ENCODE results near the gene FAM149A. TPM values are rescaled to one million over a fixed set of nuclear protein-coding genes. Genes with fewer than 3 reads are reported as not detected.
A peak's percentile ranks its signal among the peaks of the same experiment; 100 is the strongest.

FAM149A gene
- total and polyA plus RNA-seq, 2 experiments from 2014 or later = 6.9 to 7.0 TPM

DNA sequence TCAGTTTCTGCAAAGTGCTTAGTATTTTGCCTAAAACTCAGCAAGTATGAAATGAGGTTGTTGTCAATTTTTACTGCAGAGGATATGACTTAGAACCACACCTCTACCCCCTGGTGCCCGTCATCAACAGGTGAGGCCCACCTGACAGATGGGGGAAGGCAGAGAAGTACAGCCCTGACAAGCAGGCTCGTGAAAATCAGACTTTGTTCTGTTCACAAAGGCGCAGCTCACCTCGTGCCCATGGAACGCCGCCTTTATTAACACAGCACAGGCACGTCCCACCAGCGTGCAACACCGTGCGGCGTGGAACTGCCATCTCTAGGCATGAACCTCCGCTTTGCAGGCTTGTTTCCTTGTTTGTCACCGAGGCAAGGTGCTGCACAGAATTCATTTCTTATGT, 100.2 kb downstream of the FAM149A start:
- H3K9me3 ChIP-seq (ENCODE audit: low read depth) = no peaks in the 10 kb centered on the region
- H3K4me2 ChIP-seq = no peak overlapping the region
- no peaks in the 10 kb centered on the region for H3K4me1 ChIP-seq (ENCODE audit: insufficient read depth)
- H3K27me3 ChIP-seq = no peaks in the 10 kb centered on the region
- H3K4me3 ChIP-seq = no peak overlapping the region
- WGBS (ENCODE audit: low lambda C conversion rate, missing lambda C conversion rate) = 86% methylated on average over 13 of the region's 13 CpGs
- H3K9me2 ChIP-seq (replicated peaks; ENCODE audit: insufficient read depth) = no peaks in the 10 kb centered on the region
- H3K36me3 ChIP-seq (replicated peaks; ENCODE audit: insufficient read depth, low read depth) = no peaks in the 10 kb centered on the region
- H4K20me1 ChIP-seq (ENCODE audit: insufficient read depth, poor library complexity, severe bottlenecking) = no peaks in the 10 kb centered on the region
- no peak for TF ChIP-seq EZH2 (IDR thresholded peaks at IDR 0.05; ENCODE audit: borderline replicate concordance)
- no peak for TF ChIP-seq EZH2phosphoT487 (IDR thresholded peaks at IDR 0.05; ENCODE audit: low read depth, severe bottlenecking, unreplicated experiment)
- TF ChIP-seq, protein P1, sequence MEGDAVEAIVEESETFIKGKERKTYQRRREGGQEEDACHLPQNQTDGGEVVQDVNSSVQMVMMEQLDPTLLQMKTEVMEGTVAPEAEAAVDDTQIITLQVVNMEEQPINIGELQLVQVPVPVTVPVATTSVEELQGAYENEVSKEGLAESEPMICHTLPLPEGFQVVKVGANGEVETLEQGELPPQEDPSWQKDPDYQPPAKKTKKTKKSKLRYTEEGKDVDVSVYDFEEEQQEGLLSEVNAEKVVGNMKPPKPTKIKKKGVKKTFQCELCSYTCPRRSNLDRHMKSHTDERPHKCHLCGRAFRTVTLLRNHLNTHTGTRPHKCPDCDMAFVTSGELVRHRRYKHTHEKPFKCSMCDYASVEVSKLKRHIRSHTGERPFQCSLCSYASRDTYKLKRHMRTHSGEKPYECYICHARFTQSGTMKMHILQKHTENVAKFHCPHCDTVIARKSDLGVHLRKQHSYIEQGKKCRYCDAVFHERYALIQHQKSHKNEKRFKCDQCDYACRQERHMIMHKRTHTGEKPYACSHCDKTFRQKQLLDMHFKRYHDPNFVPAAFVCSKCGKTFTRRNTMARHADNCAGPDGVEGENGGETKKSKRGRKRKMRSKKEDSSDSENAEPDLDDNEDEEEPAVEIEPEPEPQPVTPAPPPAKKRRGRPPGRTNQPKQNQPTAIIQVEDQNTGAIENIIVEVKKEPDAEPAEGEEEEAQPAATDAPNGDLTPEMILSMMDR (IDR thresholded peaks at IDR 0.05; ENCODE audit: poor library complexity) = no peak
- H3K79me2 ChIP-seq = no peaks in the 10 kb centered on the region
- H3K27ac ChIP-seq = no peak overlapping the region
- peak; percentile 44 for DNase-seq (ENCODE audit: low spot score)
- H2AFZ ChIP-seq = no peak overlapping the region

DNA sequence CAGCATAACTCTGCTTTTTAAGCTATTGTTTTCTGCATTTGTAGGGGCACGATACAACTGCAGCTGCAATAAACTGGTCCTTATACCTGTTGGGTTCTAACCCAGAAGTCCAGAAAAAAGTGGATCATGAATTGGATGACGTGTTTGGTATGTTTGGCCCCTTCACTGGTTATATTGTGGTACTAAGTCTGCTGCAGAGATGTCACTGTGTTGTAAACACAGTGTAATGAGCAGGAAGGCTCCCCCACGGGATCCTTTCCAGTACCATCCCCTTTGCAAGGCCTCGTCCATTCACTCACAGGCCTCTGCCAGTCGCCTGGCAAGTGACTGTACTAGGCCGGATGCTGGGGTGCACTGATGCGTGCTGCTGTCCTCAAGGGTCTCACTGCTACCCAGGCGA, 100.7 kb downstream of the FAM149A start:
- H3K4me3 ChIP-seq = no peak overlapping the region
- H3K4me1 ChIP-seq (ENCODE audit: insufficient read depth) = no peaks in the 10 kb centered on the region
- no peaks in the 10 kb centered on the region for H3K9me3 ChIP-seq (ENCODE audit: low read depth)
- peak overlapping the region; percentile 55 for H3K27ac ChIP-seq
- H3K36me3 ChIP-seq (replicated peaks; ENCODE audit: insufficient read depth, low read depth) = no peaks in the 10 kb centered on the region
- H4K20me1 ChIP-seq (ENCODE audit: insufficient read depth, poor library complexity, severe bottlenecking) = no peaks in the 10 kb centered on the region
- H2AFZ ChIP-seq = no peak overlapping the region
- TF ChIP-seq EZH2phosphoT487 (IDR thresholded peaks at IDR 0.05; ENCODE audit: low read depth, severe bottlenecking, unreplicated experiment) (no peak), EZH2 (IDR thresholded peaks at IDR 0.05; ENCODE audit: borderline replicate concordance) (no peak)
- TF ChIP-seq, protein P1 (IDR thresholded peaks at IDR 0.05; ENCODE audit: poor library complexity) = no peak
- H3K27me3 ChIP-seq = no peaks in the 10 kb centered on the region
- H3K79me2 ChIP-seq = no peaks in the 10 kb centered on the region
- DNase-seq (ENCODE audit: low spot score) = no peak
- H3K9me2 ChIP-seq (replicated peaks; ENCODE audit: insufficient read depth) = no peaks in the 10 kb centered on the region
- no peak overlapping the region for H3K4me2 ChIP-seq
- WGBS (ENCODE audit: low lambda C conversion rate, missing lambda C conversion rate) = 84% methylated on average over 8 of the region's 8 CpGs

DNA sequence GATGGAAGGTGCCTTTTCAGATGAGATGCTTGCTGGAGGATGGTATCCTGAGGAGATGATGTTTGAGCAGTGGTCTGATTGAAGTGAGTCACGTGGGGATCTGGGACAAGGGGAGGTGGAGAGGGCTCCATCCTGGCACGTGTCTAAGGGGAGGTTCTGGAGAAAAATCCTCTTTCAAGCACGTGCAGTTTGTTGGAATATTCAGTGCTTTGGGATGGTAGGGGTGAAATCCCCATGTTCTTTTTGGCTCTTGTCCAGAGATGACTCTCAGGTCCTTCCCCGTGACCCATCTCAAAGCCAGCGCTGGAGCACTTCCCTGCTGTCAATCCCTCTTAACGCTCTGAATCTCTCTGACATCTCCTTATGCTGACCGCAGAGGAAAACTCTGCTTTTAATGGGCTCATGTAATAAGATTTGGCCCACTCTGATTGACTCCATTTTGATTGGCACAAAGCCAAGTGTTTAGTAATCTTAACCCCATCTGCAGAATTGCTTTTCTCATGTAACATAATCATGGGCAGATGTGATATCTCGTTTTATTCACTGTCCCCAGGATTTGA, 112.0 kb downstream of the FAM149A start:
- WGBS (ENCODE audit: low lambda C conversion rate, missing lambda C conversion rate) = 55% methylated on average over 8 of the region's 8 CpGs
- Histone ChIP-seq H3K79me2 (no peaks in the 10 kb centered on the region), H3K9me2 (replicated peaks; ENCODE audit: insufficient read depth) (no peaks in the 10 kb centered on the region), H3K36me3 (replicated peaks; ENCODE audit: insufficient read depth, low read depth) (no peaks in the 10 kb centered on the region), H3K4me2 (no peak overlapping the region), H4K20me1 (ENCODE audit: insufficient read depth, poor library complexity, severe bottlenecking) (no peaks in the 10 kb centered on the region), H3K4me3 (no peak overlapping the region), H3K27me3 (no peaks in the 10 kb centered on the region), H3K9me3 (ENCODE audit: low read depth) (no peaks in the 10 kb centered on the region), H3K27ac (no peak overlapping the region), H2AFZ (no peak overlapping the region), H3K4me1 (ENCODE audit: insufficient read depth) (no peaks in the 10 kb centered on the region)
- no peak for DNase-seq (ENCODE audit: low spot score)
- TF ChIP-seq EZH2 (IDR thresholded peaks at IDR 0.05; ENCODE audit: borderline replicate concordance) = no peak
- no peak for TF ChIP-seq EZH2phosphoT487 (IDR thresholded peaks at IDR 0.05; ENCODE audit: low read depth, severe bottlenecking, unreplicated experiment)
- TF ChIP-seq, protein P1 (IDR thresholded peaks at IDR 0.05; ENCODE audit: poor library complexity) = no peak

Measured in hepatocyte (in vitro differentiated cells).